GM21526 (cell line): ENCODE measurements around the gene OR52W1.

ENCODE experiments used
- ATAC-seq: cut with Tn5 transposase; IDR thresholded peaks from one replicate; pipeline ENCODE4 v1.9.1; 2021; ENCODE audit warnings: moderate library complexity; ENCODE audit not compliant: unreplicated experiment, low FRiP score

OR52W1 gene, protein sequence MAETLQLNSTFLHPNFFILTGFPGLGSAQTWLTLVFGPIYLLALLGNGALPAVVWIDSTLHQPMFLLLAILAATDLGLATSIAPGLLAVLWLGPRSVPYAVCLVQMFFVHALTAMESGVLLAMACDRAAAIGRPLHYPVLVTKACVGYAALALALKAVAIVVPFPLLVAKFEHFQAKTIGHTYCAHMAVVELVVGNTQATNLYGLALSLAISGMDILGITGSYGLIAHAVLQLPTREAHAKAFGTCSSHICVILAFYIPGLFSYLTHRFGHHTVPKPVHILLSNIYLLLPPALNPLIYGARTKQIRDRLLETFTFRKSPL

DNA sequence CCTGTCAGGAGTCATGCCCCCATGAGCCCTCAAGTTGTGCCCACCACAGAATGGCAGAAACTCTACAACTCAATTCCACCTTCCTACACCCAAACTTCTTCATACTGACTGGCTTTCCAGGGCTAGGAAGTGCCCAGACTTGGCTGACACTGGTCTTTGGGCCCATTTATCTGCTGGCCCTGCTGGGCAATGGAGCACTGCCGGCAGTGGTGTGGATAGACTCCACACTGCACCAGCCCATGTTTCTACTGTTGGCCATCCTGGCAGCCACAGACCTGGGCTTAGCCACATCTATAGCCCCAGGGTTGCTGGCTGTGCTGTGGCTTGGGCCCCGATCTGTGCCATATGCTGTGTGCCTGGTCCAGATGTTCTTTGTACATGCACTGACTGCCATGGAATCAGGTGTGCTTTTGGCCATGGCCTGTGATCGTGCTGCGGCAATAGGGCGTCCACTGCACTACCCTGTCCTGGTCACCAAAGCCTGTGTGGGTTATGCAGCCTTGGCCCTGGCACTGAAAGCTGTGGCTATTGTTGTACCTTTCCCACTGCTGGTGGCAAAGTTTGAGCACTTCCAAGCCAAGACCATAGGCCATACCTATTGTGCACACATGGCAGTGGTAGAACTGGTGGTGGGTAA lies at the start of gene OR52W1:
TSS of gene OR52W1 (plus strand) at position 51 of the 637 bp plus-strand sequence. CDS start at position 51, 0 bp downstream.
- no peak for ATAC-seq

DNA sequence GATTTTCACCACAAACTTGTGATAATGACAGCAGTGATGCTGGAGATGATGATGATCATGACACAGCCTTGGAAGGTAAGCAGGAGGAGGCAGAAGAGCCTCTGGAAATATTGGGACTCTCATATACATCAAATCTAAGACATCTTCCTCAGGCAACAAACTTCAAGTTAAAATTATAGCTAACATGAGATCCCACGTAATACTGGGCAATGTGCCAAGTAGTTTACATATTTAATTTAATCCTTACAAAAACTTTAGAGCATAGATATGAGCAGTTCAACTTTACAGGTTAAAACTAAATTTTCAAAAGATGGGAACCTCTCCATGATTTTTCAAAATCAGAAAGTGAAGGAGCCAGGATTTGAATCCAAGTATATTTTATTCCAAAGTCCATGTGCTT lies 47.9 kb upstream of the OR52W1 start:
- no peak for ATAC-seq

DNA sequence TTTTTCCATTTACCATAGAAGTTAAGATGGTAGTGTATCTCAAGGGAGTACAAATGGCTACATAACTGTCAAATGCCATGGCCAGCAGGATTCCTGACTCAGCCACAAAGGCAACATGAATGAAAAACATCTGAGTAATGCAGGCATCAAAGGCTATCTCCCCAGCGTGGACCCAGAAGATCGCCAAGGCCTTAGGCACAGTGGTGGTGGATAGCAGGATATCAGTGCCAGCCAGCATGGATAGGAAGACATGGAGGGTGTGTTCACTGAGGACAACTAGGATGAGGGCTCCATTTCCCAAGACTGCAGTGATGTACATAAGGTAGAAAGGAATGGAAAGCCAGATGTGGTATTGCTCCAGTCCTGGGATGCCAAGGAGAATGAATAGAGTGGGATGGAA lies 46.9 kb upstream of the OR52W1 start:
- ATAC-seq = no peak

DNA sequence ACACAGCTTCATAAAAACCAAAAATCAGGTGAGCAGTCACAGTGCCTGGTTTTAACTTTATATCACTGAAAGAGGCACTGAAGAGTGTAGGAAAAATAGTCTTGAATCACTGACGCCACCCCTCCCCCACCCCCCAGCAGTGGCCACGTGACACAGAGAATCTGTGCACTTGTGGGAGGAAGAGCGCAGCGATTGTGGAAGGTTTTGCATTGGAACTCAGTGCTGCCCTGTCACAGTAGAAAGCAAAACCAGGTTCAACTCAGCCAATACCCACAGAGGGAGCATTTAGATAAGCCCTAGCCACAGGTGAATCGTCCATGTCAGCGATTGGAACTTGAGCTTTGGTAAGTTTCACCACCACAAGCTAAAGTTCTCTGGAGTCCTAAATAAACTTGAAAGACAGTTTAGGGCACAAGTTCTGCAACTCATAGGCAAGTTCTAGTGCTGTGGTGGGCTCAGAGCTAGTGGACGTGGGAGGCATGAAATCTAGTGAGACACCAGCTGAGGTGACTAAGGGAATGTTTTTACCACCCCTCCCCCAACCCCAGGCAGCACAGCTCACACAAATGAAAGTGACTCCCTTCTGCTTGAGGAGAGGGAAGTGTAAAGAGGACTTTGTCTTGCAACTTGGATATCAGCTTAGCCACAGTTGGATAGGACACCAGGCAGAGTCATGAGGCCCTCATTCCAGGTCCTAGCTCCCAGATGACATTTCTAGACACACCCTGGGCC lies 42.2 kb upstream of the OR52W1 start:
- ATAC-seq = no peak

DNA sequence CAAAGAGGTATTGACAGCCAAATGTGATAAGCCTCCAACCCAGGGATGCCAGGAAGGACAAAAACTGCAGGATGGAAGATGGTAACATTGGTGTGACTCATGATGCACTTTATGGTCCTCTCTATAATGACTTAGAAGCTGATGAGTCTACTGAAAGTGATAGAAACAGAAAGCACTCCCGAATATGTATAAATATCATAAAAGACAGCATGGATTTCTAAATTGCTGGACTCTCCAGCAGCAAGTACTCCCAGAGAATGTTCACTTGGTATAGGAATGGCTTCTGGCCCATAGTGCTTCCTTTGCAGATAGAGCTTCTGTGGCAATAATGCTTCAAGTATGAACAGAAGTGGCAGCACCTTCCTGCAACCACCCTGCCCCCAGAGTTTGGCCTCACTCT lies 28.8 kb upstream of the OR52W1 start, which contains the start of gene OR52B2:
TSS of gene OR52B2 (minus strand) at position 101 of the 400 bp plus-strand sequence. CDS start at position 101, 0 bp downstream.
- ATAC-seq = no peak

DNA sequence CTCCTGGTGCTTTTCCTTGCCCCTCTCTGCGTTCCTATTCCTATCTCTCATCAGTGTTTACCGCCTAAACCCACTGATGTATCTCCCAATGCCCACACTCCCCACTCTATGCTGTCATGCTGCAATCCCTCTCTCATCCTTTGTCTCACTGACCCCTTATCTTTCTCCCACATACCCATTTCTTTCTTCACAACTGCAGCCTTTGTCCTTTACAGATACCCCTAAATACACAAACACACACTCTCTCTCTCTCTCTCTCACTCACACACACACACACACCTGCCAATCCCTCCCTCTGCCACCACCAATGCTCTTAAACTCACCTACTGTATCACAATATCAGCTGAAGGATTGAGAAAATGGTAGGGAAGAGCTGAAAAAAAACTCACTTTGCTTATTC lies 23.6 kb upstream of the OR52W1 start:
- no peak for ATAC-seq

DNA sequence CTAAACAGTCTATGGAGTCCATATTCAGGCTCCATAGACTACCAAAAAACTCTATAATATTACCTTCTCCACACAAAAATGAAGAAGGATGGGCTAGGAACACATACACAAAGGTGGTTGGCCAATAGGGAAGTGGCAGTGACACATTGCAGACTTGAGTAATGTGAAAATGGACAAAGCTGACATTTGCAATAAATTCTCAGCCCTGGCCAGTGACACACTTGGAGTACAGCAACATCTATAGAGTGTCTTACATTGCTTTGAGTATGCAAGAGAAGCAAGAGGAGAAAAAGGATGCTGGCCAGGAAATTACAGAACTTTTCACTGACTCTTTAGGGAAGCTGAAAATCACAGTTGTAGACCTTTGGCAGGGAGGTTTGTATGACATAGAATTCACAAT lies 7.3 kb upstream of the OR52W1 start:
- ATAC-seq = no peak

DNA sequence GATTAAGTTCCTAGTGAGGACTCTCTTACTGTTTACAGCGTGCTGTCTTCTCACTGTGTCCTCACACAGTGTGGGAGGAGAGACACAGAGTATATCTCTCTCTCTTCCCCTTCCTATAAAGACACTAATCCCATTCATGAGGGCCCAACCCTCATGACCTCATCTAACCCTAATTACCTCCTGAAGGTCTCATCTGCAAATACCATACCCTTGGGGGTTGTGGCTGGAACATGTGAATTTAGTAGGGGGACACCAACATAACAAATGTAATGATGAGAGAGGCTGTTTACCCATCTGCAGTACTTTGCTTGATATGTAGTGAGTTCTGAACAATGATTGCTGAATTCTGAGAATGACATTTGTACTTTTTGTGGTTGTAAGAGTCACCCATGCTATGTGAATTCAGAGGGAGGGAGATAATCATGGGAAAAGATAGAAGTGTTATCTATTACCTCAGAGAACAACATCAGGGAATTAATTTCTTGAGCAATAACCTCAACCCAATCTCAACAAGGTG lies 4.9 kb upstream of the OR52W1 start:
- ATAC-seq = no peak

DNA sequence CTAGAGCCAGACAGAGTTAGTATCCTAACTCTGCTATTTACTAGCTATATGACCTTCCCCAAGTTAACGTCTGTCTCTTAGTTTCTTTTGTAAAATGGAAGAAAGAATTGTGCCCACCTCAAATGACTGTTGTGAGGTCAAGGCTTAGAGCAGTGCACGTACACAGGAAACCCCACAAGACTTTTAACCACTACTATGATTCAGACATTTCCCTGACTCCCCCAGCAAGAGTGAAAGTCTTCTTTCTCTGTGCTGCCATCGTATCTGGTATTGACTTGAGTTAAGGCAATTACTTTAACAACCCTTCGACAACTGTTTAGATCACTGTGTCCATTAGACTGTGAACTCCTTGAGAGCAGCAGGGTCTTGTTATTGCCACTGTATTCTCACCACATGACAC lies 2.6 kb upstream of the OR52W1 start:
- ATAC-seq = no peak

DNA sequence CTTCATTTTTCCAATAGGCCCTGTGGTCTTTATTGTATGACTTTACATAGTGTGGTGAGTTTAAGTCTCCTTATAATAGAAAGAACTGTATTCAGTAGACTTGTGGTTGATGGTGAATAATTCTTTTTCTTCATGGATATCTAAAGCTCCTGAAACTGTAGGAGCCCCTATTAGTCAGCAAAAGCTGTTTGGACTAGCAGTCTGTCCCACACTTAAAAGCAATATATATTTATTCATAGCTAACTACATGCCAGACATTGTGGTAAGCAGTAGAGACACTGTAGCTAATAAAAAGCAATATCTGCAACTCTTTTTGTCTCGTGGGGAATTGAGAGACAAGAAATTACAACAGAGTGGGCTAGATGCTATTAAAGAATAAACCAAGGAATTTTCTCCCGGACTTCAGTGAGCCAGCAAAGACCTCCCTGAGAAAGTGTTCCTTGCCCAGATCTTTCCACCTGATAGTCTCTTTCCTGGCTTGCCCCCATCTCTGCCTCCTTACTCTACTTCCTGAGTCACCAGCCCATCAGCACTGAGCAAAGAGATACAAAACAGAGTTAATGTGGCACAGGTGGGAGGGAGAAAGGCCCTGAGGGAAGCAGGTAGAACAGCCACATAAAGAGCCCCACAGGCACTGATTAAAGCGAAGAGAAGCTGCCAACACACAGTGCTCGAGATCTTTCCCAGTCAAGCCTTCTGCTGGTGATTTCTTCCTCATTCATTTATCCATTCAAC lies 1.4 kb upstream of the OR52W1 start:
- ATAC-seq = no peak

DNA sequence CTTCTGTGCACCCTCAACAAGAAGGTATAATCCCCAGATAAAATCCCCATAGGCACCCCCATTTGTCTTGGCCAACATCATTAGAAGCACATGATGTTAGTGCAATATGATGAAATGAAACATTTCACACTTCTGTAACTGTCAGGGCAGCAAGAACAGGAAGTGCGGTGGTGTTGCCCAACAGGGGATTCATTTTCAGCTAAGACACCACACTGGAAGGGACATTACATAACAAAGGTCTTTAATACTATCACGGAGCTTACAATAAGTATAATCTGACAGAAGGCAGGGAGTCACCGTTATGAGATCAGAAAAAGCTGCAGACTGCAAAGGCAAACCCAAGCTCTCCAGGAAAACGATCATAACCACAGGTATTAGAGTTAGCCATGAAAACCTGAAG lies 2.0 kb downstream of the OR52W1 start:
- no peak for ATAC-seq

DNA sequence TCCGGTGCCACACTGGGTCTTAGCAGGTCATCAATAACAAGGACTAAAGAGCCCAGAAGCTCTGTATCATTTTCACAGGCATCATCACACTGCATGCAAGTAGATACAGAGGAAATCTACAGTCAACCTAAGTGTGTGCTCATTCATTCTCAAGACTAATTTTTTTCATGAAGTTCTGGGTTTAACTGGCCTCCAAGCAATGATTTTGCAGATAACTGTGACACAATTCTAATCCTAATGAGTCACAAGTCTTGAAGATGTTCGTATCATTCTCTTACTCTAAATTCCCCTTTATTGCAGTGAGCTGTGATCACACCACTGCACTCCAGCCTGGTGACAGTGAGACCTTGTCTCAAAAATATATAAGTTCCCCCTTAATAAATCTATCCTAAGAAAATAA lies 2.5 kb downstream of the OR52W1 start:
- no peak for ATAC-seq

DNA sequence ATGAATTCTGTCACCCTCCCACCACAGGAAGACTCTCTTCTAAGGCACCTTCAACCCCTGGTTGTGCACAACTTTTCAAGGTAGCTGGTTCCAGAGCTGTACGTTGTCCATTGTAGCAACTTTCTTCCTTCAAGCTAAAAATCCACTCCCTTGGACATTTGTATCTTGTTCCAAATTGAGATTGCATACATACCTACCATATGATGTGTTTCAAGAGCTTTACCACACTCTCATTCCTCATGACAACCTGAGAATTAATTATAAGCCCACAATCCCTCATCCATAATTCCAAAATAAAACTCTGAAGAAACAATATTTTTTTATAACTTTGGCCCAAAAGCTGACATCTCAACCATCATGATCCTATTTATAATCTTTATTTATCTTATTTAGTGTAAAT lies 3.0 kb downstream of the OR52W1 start:
- ATAC-seq = no peak

DNA sequence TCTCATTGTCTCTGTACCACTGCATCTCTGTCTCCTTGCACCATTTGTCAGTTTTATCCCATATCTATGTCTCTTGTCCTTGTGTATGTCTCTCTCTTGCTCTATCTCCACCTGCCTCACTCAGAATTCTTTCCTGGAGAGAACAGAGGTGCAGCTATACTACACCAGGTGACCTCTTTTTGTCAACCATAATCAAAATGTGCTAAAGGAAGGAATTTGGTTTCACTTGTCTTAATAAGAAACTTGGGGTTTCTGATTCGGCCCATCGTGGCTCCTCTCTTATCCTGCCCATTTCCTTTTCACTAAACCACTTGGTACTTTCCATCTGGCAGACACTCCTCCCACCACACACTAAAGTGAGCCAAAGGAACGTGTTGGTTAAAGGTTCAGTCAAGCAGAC lies 4.3 kb downstream of the OR52W1 start:
- peak; percentile 46 for ATAC-seq

DNA sequence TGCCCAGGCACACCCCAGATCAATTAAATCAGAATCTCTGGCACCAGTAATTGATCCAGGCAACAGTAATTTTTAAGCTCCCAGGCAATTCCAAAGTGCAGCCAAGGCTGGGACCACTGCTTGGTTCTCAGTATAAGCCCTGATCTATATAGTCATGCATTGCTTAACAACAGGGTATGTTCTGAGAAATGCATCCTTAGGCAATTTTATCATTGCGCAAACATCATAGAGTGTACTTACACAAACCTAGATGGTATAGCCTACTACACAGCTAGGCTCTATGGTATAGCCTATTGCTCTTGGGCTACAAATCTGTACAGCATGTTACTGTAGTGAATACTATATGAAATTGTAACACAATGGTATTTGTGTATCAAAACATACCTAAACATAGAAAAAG lies 5.7 kb downstream of the OR52W1 start:
- no peak for ATAC-seq

DNA sequence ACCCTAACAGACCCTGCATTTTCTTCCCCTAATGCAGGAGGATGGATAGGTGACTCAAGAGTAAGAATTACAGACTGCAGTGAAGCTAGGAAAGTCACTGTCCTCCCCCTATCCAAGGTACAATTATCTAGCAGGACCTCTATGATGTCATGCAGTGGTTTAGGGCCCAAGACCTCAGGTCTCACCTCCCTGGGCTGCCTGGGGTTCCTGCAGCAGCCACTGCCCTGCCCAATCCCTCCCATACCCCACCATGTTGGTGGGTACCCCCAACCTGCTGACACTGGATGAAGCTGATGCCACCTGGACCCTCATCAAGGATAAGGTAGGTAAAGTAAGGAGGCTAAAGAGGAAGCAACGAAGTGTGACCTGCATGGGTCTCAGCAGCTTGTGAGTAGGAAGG lies 6.3 kb downstream of the OR52W1 start, which contains the start of gene C11orf42:
TSS of gene C11orf42 (plus strand) at position 192 of the 400 bp plus-strand sequence. CDS start at position 251, 59 bp downstream.
- ATAC-seq = no peak

DNA sequence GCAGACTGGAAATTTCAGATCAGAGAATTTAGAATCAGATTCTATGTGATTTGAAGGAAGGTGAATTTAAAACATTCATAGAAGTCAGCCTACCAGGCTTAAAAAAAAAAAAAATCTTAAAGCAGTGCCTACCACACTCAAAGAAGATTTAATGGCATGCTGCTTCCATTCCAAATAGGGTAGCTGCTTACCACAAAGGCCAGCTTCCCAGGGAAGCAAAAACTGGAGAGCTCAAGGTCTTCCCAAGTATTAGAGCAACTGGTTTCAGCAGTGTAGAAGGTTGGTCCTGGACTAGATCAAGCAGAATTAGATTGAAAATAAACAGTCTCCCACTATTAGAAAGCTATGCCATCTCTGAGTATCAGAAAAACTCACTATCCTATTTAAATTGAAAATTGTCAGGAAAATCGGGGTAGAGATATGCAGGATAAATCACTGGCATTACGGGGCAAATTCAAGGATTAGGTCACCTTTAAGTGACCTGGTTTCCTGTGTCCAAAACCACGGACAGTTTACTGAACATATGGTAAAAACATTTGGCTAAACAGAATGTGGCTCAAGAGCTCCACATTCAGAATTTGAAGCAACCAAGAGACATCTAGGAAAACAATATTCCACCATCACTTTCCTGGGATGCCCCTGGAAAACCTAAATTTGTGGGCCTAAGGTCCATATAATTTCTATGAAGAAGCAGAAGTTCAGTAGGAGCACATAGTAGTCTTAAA lies 7.6 kb downstream of the OR52W1 start:
- ATAC-seq = no peak

DNA sequence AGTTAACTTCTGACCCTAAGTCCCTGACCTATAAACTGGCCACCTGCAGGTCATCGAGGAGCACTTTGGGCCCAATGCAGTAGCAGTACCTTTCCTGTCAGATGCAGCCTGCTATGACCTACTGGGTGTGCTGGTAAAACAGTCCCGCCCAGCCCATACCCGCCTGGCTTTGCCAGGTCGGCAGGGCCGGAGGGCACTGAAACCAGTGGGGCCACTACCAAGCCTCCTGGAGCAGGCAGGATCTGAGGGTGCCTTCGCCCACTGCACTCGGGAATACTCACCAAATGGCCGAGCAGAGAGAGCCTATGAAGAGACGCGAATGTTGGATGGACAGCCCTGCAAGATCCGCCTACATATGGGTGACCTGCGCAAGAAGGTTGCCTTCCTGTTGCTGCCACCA lies 10.8 kb downstream of the OR52W1 start:
- ATAC-seq = no peak

DNA sequence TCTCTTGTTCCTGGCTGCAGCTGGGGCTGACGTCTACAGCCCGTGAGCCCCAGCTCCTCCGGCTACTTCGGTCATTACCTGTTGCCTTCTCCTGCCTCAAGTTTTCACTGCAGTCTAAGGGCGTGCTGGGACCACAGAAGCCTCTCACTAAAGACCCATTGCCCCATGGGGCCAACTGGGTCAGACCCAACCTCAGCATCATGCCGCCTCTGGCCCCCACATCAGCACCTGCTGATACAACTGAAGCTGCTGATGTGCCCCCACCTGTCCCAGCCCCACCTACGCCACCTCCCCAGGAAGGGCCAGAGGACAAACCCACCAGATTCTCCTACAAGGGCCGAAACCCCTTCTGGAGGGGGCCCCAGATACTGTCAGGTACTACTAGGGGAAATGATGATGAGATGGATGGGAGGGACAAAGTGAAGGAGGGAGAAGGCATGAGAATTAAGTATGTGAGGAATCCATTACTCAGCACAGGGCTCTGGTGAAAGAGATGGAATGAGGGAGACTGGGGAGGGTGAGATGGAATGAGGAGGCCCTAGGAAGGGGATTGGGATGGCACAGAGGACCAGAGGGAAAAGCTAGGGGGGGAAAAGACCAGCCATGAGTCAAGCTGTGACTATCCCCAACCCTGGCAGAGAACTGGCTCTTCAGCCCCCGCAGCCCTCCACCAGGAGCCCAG lies 11.4 kb downstream of the OR52W1 start:
- ATAC-seq = no peak
